HEK293 (cell line): ENCODE measurements around the gene MAML3.

Source experiments
- CTCF ChIA-PET: fragments of 350-600 bp; formaldehyde crosslinking; extraction: SDS; loops from one replicate; lab custom pipeline; 2021; ENCODE audit warnings: antibody characterized with exemption; lab: Yijun Ruan, JAX
- POLR2A ChIA-PET: fragments of 300-600 bp; formaldehyde crosslinking; extraction: SDS; loops from one replicate; lab custom pipeline; 2020; ENCODE audit warnings: antibody characterized with exemption, inconsistent platforms; lab: Yijun Ruan, JAX
- H3K27ac ChIP-seq: fragments of 200-500 bp; sonication (Bioruptor generic); 2 replicates; pipeline ENCODE4 v1.5.1; 2014; ENCODE audit warnings: low read depth, low read length, control low read depth, inconsistent platforms; ENCODE audit errors: extremely low read depth
- H3K36me3 ChIP-seq, 2 experiments: fragments of 200-500 bp in 1 of 2; sonication (Bioruptor generic) in 1 of 2; 1 replicate in 1 of 2; 2 replicates in 1 of 2; pipeline ENCODE4 v1.5.1; 2014 to 2017; ENCODE audit warnings: inconsistent platforms in 2 of 2, low read length in 2 of 2; ENCODE audit not compliant: control insufficient read depth in 2 of 2, insufficient read depth in 1 of 2
- H3K4me1 ChIP-seq: fragments of 200-500 bp; sonication (Bioruptor generic); 2 replicates; pipeline ENCODE4 v1.5.1; 2014; ENCODE audit warnings: mild to moderate bottlenecking, low read length, inconsistent platforms; ENCODE audit not compliant: control insufficient read depth, insufficient read depth
- H3K4me3 ChIP-seq: 2 replicates; pipeline ENCODE4 v1.5.1; 2011; ENCODE audit warnings: low read depth, mild to moderate bottlenecking, control low read depth, low read length, moderate library complexity
- H3K9me3 ChIP-seq: fragments of 200-500 bp; sonication (Bioruptor generic); 2 replicates; pipeline ENCODE4 v1.5.1; 2014; ENCODE audit warnings: low read depth, low read length, inconsistent platforms; ENCODE audit not compliant: control insufficient read depth, insufficient read depth
- GLI2 ChIP-seq: fragments of 450-650 bp; formaldehyde crosslinking; IDR thresholded peaks from 2 replicates; pipeline ENCODE4; 2017; ENCODE audit warnings: missing biosample characterization, missing genetic modification characterization, low read depth, borderline replicate concordance
- GLI4 ChIP-seq: fragments of 450-650 bp; formaldehyde crosslinking; IDR thresholded peaks from 2 replicates; pipeline ENCODE4 v1.5.1; 2016; ENCODE audit warnings: missing biosample characterization, missing genetic modification characterization
- IKZF3 ChIP-seq: fragments of 450-650 bp; IDR thresholded peaks from 2 replicates; pipeline ENCODE4 v1.5.0; 2018; ENCODE audit warnings: missing biosample characterization, mild to moderate bottlenecking, missing genetic modification characterization, moderate library complexity
- KLF10 ChIP-seq: fragments of 450-650 bp; IDR thresholded peaks from 2 replicates; pipeline ENCODE4 v1.5.1; 2018; ENCODE audit warnings: missing biosample characterization, mild to moderate bottlenecking, missing genetic modification characterization
- KLF17 ChIP-seq: fragments of 450-650 bp; formaldehyde crosslinking; IDR thresholded peaks from 2 replicates; pipeline ENCODE4 v1.5.1; 2016; ENCODE audit warnings: missing biosample characterization, missing genetic modification characterization
- TSHZ1 ChIP-seq: fragments of 450-650 bp; formaldehyde crosslinking; IDR thresholded peaks from 2 replicates; pipeline ENCODE4 v1.5.1; 2016; ENCODE audit warnings: missing biosample characterization, missing genetic modification characterization, borderline replicate concordance
- ZBTB20 ChIP-seq: fragments of 450-650 bp; formaldehyde crosslinking; IDR thresholded peaks from 2 replicates; pipeline ENCODE4 v1.5.1; 2016; ENCODE audit warnings: missing biosample characterization, missing genetic modification characterization
- ZBTB44 ChIP-seq: fragments of 450-650 bp; IDR thresholded peaks from 2 replicates; pipeline ENCODE4 v1.5.1; 2018; ENCODE audit warnings: missing biosample characterization, mild to moderate bottlenecking, missing genetic modification characterization
- ZBTB49 ChIP-seq: fragments of 450-650 bp; formaldehyde crosslinking; IDR thresholded peaks from 2 replicates; pipeline ENCODE4 v1.5.1; 2016; ENCODE audit warnings: missing biosample characterization, missing genetic modification characterization, low read depth
- ZEB2 ChIP-seq: fragments of 450-650 bp; formaldehyde crosslinking; IDR thresholded peaks from 2 replicates; pipeline ENCODE4 v1.5.1; 2016; ENCODE audit warnings: missing biosample characterization, missing genetic modification characterization
- ZNF221 ChIP-seq: fragments of 450-650 bp; formaldehyde crosslinking; IDR thresholded peaks from 2 replicates; pipeline ENCODE4 v1.5.1; 2017; ENCODE audit warnings: missing biosample characterization, missing genetic modification characterization, borderline replicate concordance
- ZNF280C ChIP-seq: fragments of 450-650 bp; formaldehyde crosslinking; IDR thresholded peaks from 2 replicates; pipeline ENCODE4 v1.5.1; 2016; ENCODE audit warnings: missing biosample characterization, missing genetic modification characterization
- ZNF366 ChIP-seq: fragments of 450-650 bp; formaldehyde crosslinking; conservative IDR thresholded peaks from 2 replicates; pipeline ENCODE4 v1.5.1; 2016; ENCODE audit warnings: missing biosample characterization, missing genetic modification characterization
- ZNF544 ChIP-seq: fragments of 450-650 bp; formaldehyde crosslinking; IDR thresholded peaks from 2 replicates; pipeline ENCODE4 v1.5.0; 2017; ENCODE audit warnings: missing biosample characterization, missing genetic modification characterization
- ZNF561 ChIP-seq: fragments of 450-650 bp; IDR thresholded peaks from 2 replicates; pipeline ENCODE4 v1.5.1; 2018; ENCODE audit warnings: missing biosample characterization, missing genetic modification characterization, borderline replicate concordance
- ZNF677 ChIP-seq: fragments of 450-650 bp; IDR thresholded peaks from 2 replicates; pipeline ENCODE4 v1.5.0; 2018; ENCODE audit warnings: missing biosample characterization, mild to moderate bottlenecking, missing genetic modification characterization, moderate library complexity
- ZNF704 ChIP-seq: fragments of 450-650 bp; formaldehyde crosslinking; IDR thresholded peaks from 2 replicates; pipeline ENCODE4 v1.5.1; 2016; ENCODE audit warnings: missing biosample characterization, missing genetic modification characterization

MAML3 gene

GRCh38 chr4:139728146-139728545 lies 425.8 kb downstream of the MAML3 start (continued):
- TF ChIP-seq KLF17: no peak
- no peak for TF ChIP-seq ZEB2 (tag by site-specific recombination)
- no peak for TF ChIP-seq ZNF221 (tag by site-specific recombination)
- no peak for TF ChIP-seq ZBTB20 (tag by site-specific recombination)

GRCh38 chr4:139726615-139727014 lies 427.4 kb downstream of the MAML3 start:
- Histone ChIP-seq H3K36me3 (no peaks in the 10 kb centered on the region), H3K4me1 (no peaks in the 10 kb centered on the region), H3K27ac (no peak overlapping the region), H3K4me3 (no peak overlapping the region), H3K9me3 (no peaks in the 10 kb centered on the region)
- TF ChIP-seq ZBTB49 (tag by site-specific recombination) (no peak), ZNF280C (tag by site-specific recombination) (no peak), KLF10 (no peak), ZNF704 (tag by site-specific recombination) (no peak), ZNF677 (tag by site-specific recombination) (no peak), ZNF561 (tag by site-specific recombination) (no peak), ZNF544 (no peak), ZNF366 (tag by site-specific recombination) (no peak), GLI2 (tag by site-specific recombination) (no peak), GLI4 (no peak), ZBTB44 (tag by site-specific recombination) (no peak), IKZF3 (tag by site-specific recombination) (no peak), TSHZ1 (tag by site-specific recombination) (no peak)
- ChIA-PET POLR2A (no interaction called here), CTCF (no interaction called here)
